ENCODE measurements around the gene SULT4A1. TPM values are rescaled to one million over a fixed set of nuclear protein-coding genes. Genes with fewer than 3 reads are reported as not detected.

Gene SULT4A1
- total and polyA plus RNA-seq, 12 donors, result 0.19 to 1.2 (median 0.29) TPM; not detected in 2

DNA sequence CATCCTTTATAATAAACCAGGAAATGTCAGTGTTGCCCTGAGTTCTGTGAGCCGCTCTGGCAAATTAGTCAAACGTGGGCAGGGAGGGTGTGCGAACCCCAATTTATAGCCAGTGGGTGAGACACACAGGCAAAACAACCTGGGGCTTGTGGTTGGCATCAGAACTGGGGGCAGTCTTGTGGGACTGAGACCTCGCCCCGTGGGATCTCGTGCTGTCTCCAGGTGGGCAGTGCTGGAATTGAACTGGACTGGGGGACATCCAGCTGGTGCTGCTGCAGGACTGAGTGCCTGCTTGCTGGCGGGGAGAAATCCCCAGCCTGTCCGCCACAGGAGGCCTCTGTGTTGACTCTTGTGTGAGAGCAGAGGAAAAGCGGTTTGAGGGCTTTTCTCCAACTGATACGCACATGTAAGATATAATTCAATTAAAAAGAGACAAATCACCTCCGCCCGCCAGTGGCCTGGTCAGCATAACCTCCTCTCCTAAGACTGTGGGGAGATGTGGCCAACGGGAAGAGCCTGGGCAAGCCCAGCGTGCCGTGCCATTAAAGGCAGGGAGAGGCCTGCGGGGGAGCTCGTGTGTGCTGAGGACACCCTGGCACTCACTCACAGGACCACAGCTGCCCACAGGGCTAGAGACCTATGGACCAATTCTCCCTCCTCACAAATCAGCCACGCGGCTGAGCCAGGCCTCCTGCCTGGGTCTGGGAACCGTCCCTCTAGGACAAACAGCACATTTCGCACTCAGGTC lies 18.4 kb downstream of the SULT4A1 start:
- intact Hi-C loops (cut with DNase I), result no loop called here
- DNase-seq, result no peak

DNA sequence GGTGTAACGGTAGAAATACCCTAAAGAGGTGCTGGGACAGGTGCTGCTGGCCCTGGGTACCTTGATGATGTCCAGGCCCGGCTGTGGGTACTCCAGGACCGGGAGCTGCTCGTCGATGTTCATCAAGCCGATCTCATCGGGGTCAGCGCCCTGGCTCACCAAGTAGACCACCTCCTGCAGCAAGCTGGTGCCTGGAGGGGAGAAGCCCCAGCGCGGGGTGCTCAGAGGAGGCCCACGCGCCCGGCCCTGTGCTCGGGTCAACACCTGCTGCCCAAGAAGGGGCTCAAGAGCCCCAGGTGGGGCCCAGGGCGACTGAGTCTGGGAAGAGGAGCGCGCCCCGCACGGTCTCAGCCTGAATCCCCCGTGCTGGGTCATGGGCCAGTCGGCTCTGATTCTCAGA lies 20.6 kb downstream of the SULT4A1 start:
- ATAC-seq (no peak), DNase-seq (no peak)
- H3K36me3 ChIP-seq, result no peaks in the 10 kb centered on the region
- H3K9me3 ChIP-seq, result no peaks in the 10 kb centered on the region
- 92 to 93% methylated on average over 21 of the region's 21 CpGs for WGBS, 2 donors
- intact Hi-C loops (cut with DNase I), result no loop called here
- no peak overlapping the region for H3K27ac ChIP-seq
- H3K4me1 ChIP-seq, result no peaks in the 10 kb centered on the region
- H3K27me3 ChIP-seq, result peaks cover 0 to 9% (median 0%) of the 10 kb centered on the region in 7 donors
- no peak overlapping the region for H3K4me3 ChIP-seq
- TF ChIP-seq, protein P1, sequence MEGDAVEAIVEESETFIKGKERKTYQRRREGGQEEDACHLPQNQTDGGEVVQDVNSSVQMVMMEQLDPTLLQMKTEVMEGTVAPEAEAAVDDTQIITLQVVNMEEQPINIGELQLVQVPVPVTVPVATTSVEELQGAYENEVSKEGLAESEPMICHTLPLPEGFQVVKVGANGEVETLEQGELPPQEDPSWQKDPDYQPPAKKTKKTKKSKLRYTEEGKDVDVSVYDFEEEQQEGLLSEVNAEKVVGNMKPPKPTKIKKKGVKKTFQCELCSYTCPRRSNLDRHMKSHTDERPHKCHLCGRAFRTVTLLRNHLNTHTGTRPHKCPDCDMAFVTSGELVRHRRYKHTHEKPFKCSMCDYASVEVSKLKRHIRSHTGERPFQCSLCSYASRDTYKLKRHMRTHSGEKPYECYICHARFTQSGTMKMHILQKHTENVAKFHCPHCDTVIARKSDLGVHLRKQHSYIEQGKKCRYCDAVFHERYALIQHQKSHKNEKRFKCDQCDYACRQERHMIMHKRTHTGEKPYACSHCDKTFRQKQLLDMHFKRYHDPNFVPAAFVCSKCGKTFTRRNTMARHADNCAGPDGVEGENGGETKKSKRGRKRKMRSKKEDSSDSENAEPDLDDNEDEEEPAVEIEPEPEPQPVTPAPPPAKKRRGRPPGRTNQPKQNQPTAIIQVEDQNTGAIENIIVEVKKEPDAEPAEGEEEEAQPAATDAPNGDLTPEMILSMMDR (IDR thresholded peaks at IDR 0.05), result no peak

More for the DNA sequence above, 18.4 kb downstream of the SULT4A1 start:
- no peak for ATAC-seq
- Histone ChIP-seq H3K27me3 (peaks cover 0 to 19% (median 0%) of the 10 kb centered on the region in 7 donors), H3K27ac (no peak overlapping the region), H3K4me3 (no peak overlapping the region), H3K9me3 (no peaks in the 10 kb centered on the region), H3K4me1 (peaks cover 0 to 7% (median 0%) of the 10 kb centered on the region in 9 donors), H3K36me3 (no peaks in the 10 kb centered on the region)
- TF ChIP-seq, protein P1 (IDR thresholded peaks at IDR 0.05), result no peak
- 83 to 88% methylated on average over 21 of the region's 21 CpGs for WGBS, 2 donors

DNA sequence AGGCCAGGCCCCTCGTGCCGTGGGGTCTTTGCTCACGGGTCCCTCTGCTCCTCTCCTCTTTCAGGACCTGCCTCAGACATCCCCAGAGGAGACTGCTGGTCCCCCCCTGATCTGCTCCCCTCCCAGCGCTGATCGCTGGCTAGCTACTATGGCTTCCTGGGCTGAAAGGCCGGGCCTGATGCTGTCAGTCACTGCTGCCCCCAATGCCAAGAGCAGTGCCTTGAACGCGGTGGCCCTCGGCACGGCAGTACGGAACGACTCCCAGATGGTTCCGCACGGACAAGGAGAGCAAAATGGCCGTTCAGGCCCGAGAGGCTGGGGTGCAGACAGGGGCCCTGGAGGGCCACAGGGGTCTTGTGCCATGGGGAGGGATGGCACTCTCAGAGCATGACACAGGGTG lies 21.5 kb downstream of the SULT4A1 start:
- 86 to 89% methylated on average over 16 of the region's 16 CpGs for WGBS, 2 donors
- no peak overlapping the region for H3K4me3 ChIP-seq

DNA sequence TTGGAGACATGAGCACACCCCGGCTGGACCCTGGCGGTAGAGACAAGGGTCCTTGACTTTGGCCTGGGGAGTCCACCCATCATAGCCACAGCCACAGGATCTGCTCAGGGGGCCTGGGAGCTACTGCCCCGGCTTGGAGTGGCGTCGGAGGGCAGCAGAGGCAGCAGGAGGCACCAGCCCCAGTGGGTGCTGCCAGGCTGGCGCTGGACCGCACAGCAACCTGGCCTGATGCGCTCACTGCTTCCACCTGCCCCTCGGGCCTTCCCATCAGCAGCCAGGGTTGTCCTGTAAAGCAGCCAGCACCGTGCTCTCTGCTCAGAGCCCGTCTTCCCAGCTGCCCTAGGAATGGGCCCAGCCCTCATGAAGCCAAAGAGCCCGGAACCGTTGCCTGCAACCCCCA lies 21.9 kb downstream of the SULT4A1 start:
- Histone ChIP-seq H3K4me1 (no peaks in the 10 kb centered on the region), H3K9me3 (no peaks in the 10 kb centered on the region), H3K27ac (no peak overlapping the region), H3K4me3 (no peak overlapping the region), H3K27me3 (peaks cover 0 to 8% (median 0%) of the 10 kb centered on the region in 7 donors), H3K36me3 (no peaks in the 10 kb centered on the region)
- WGBS, 2 donors, result 81 to 94% methylated on average over 13 of the region's 13 CpGs
- DNase-seq (no peak), ATAC-seq (no peak)
- intact Hi-C loops (cut with DNase I), result no loop called here
- TF ChIP-seq, protein P1 (IDR thresholded peaks at IDR 0.05), result no peak

More for the DNA sequence above, 21.5 kb downstream of the SULT4A1 start:
- no peak overlapping the region for H3K27ac ChIP-seq
- ATAC-seq (no peak), DNase-seq (no peak)
- peaks cover 0 to 9% (median 0%) of the 10 kb centered on the region in 7 donors for H3K27me3 ChIP-seq
- H3K4me1 ChIP-seq, result no peaks in the 10 kb centered on the region
- H3K36me3 ChIP-seq, result no peaks in the 10 kb centered on the region
- intact Hi-C loops (cut with DNase I), result no loop called here
- H3K9me3 ChIP-seq, result no peaks in the 10 kb centered on the region
- TF ChIP-seq, protein P1 (IDR thresholded peaks at IDR 0.05), result no peak

All from heart right ventricle (tissue), 16 donors.